ENCODE results near the gene RAB11FIP3.

Gene RAB11FIP3

DNA sequence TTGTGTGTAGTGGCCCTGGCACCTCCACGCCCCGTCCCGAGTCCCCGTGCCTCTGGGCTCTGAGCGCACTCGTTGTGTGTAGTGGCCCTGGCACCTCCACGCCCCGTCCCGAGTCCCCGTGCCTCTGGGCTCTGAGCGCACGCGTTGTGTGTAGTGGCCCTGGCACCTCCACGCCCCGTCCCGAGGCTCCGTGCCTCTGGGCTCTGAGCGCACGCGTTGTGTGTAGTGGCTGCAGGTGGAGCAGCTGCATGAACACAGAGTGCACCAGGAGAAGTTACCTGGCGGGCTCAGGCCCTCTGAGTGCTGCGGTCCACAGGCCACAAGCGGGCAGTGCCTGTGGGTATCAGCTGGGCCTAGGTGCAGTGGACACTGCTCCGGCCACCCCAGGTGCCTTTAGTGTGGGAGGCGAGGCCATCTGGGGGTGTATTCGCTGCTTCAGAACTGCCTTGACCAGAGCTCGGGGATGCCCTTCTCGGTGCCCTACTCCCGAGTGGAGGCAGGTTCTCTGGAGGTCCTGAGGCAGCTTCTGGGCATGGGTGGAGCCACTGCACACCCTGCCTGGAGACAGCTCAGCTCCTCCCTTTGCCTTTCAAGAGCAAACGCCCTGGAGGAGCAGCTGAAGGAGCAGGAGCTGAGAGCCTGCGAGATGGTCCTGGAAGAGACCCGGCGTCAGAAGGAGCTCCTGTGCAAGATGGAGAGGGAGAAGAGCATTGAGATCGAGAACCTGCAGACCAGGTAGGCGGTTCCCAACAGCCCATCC is 84.8 kb downstream of the RAB11FIP3 start:
- TF ChIP-seq, protein P1, sequence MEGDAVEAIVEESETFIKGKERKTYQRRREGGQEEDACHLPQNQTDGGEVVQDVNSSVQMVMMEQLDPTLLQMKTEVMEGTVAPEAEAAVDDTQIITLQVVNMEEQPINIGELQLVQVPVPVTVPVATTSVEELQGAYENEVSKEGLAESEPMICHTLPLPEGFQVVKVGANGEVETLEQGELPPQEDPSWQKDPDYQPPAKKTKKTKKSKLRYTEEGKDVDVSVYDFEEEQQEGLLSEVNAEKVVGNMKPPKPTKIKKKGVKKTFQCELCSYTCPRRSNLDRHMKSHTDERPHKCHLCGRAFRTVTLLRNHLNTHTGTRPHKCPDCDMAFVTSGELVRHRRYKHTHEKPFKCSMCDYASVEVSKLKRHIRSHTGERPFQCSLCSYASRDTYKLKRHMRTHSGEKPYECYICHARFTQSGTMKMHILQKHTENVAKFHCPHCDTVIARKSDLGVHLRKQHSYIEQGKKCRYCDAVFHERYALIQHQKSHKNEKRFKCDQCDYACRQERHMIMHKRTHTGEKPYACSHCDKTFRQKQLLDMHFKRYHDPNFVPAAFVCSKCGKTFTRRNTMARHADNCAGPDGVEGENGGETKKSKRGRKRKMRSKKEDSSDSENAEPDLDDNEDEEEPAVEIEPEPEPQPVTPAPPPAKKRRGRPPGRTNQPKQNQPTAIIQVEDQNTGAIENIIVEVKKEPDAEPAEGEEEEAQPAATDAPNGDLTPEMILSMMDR (conservative IDR thresholded peaks at IDR 0.05; ENCODE audit: control insufficient read depth, insufficient read depth, low read depth, low read length), result no peak
- no peak for DNase-seq (ENCODE audit: low read depth)
- H3K4me3 ChIP-seq (ENCODE audit: control insufficient read depth, low read depth, low read length), result no peak overlapping the region

GRCh38 chr16:512802-513201 is 87.4 kb downstream of the RAB11FIP3 start:
- TF ChIP-seq, protein P1 (conservative IDR thresholded peaks at IDR 0.05; ENCODE audit: control insufficient read depth, insufficient read depth, low read depth, low read length), result no peak
- DNase-seq (ENCODE audit: low read depth), result no peak
- no peak overlapping the region for H3K4me3 ChIP-seq (ENCODE audit: control insufficient read depth, low read depth, low read length)

DNA sequence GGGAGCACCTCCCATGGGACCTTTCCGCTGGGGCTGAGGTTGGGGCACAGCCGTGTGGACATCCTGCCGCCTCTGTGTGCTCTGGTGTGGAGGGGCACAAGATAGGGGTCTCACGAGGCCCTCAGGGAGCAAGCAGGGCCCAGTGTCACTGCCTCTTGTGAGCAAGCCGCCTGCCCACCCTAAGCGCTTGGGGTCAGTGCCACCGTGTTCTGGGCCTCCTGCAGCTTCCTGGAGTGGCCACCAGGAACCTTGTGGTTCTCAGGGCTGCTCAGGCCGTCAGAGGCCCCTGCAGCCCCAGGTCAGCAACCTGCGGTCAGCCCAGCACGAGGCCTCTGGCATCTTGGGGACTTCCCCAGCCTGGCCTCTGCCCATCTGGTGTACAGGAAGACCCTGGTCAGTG is 88.5 kb downstream of the RAB11FIP3 start:
- no peak overlapping the region for H3K4me3 ChIP-seq (ENCODE audit: control insufficient read depth, low read depth, low read length)
- DNase-seq (ENCODE audit: low read depth), result no peak
- TF ChIP-seq, protein P1 (conservative IDR thresholded peaks at IDR 0.05; ENCODE audit: control insufficient read depth, insufficient read depth, low read depth, low read length), result no peak

DNA sequence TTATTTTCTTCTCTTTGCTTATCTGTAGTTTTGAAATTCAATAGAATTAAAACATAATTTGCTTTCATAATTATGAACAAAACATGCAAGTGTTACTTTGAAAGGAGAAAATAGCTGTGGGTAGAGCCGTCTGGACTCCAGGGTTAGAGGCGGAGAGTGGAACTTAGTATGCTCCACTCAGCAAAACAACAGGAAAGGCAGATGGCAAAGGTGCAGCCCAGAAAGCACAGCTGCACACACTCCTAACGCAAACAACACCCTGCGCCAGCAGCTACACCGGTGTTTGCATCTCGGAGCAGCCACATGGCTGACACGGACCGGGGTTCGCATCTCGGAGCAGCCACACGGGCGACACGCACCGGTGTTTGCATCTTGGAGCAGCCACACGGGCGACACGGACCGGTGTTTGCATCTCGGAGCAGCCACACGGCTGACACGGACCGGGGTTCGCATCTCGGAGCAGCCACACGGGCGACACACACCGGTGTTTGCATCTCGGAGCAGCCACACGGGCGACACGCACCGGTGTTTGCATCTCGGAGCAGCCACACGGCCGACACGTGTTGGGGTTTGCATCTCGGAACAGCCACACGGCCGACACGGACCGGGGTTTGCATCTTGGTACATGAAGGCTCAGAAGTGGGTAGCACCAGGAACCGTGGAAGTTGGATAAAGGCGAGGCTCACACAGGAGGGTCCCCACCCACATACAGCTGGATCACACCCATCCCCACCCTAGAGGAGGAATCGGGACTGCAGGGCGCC is 89.9 kb downstream of the RAB11FIP3 start:
- DNase-seq (ENCODE audit: low read depth), result no peak
- no peak overlapping the region for H3K4me3 ChIP-seq (ENCODE audit: control insufficient read depth, low read depth, low read length)
- TF ChIP-seq, protein P1 (conservative IDR thresholded peaks at IDR 0.05; ENCODE audit: control insufficient read depth, insufficient read depth, low read depth, low read length), result no peak

DNA sequence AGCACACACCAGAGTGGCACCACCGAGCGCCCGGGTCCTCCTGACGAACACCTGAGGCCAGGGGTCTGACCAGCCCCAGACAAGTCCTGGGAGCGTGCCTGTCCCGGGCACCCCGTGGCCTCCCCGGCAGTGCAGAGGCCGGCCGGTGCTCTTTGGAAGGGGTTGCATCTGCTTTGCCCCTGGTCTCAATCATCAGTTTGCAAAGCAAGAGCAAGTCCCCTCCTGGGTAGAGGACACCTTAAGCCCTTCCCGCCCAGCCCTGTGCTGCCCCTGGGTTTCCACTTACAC is 90.4 kb downstream of the RAB11FIP3 start:
- H3K4me3 ChIP-seq (ENCODE audit: control insufficient read depth, low read depth, low read length), result no peak overlapping the region
- TF ChIP-seq, protein P1 (conservative IDR thresholded peaks at IDR 0.05; ENCODE audit: control insufficient read depth, insufficient read depth, low read depth, low read length), result no peak
- no peak for DNase-seq (ENCODE audit: low read depth)

GRCh38 chr16:516301-516700 is 90.9 kb downstream of the RAB11FIP3 start:
- no peak overlapping the region for H3K4me3 ChIP-seq (ENCODE audit: control insufficient read depth, low read depth, low read length)
- TF ChIP-seq, protein P1 (conservative IDR thresholded peaks at IDR 0.05; ENCODE audit: control insufficient read depth, insufficient read depth, low read depth, low read length), result no peak
- no peak for DNase-seq (ENCODE audit: low read depth)

All from fibroblast of mammary gland (primary cell).